GM12801 (cell line): ENCODE data around the gene NTN1.

Source experiments
- TF ChIP-seq, protein P1 (sequence below): IDR thresholded peaks from one replicate; pipeline ENCODE4 v1.5.1; 2011; ENCODE audit warnings: control low read depth; ENCODE audit not compliant: insufficient read length; ENCODE audit errors: extremely low read depth

NTN1 gene

DNA sequence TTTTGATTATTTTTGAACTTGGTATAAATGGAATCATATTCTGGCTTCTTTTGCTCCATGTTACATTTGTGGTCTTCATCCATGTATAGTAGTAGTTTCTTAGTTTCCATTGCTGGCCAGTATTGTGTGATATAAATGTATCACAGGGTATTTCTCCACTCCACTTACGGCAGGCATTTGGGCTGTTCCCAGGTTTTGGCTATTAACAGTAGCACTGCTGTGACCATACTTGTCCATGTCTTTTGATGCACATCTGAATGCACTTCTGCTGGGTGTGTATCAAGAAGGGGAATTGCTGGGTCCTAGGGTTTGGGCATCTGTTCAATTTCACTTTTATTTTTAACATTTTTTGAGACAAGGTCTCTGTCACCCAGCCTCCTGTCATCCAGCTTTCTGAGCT lies 13.9 kb downstream of the NTN1 start:
- TF ChIP-seq, protein P1, sequence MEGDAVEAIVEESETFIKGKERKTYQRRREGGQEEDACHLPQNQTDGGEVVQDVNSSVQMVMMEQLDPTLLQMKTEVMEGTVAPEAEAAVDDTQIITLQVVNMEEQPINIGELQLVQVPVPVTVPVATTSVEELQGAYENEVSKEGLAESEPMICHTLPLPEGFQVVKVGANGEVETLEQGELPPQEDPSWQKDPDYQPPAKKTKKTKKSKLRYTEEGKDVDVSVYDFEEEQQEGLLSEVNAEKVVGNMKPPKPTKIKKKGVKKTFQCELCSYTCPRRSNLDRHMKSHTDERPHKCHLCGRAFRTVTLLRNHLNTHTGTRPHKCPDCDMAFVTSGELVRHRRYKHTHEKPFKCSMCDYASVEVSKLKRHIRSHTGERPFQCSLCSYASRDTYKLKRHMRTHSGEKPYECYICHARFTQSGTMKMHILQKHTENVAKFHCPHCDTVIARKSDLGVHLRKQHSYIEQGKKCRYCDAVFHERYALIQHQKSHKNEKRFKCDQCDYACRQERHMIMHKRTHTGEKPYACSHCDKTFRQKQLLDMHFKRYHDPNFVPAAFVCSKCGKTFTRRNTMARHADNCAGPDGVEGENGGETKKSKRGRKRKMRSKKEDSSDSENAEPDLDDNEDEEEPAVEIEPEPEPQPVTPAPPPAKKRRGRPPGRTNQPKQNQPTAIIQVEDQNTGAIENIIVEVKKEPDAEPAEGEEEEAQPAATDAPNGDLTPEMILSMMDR, result no peak

DNA sequence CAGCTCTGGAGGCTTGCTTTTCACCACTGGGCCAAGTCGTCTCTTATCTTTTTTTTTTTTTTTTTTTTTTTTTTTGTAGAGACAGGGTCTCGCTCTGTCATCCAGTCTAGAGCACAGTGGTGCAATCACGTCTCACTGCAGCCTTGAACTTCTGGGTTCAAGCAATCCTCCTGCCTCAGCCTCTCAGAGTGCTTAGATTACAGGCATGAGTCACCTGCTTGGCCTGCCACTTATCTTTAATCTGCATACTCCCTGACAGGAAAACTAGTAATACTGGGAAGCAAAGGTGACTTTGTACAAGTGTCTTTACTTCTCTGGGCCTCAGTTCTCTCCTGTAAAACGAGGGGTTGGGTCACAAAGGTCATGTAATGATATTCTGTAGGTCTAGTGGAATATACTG lies 15.0 kb downstream of the NTN1 start:
- TF ChIP-seq, protein P1, result no peak

DNA sequence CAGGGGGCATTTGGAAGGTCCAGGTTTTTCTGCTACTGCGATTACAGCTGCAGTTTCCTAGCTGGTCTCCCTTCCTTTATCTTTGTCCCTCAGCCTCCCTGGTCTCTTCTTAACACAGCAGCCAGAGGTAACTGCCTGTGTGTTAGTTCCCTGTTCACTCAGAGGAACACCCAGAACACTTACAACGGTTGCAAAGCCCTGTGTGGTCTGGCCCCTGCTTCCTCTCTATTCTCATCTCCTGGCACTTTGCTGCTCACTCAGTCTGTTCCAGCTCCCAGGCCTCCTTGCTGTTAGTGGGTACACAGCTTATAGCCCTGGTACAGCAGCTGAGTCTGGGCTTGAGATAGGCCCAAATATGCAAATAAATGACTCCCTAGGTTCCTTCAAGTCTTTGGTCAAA lies 16.4 kb downstream of the NTN1 start:
- TF ChIP-seq, protein P1, result no peak

DNA sequence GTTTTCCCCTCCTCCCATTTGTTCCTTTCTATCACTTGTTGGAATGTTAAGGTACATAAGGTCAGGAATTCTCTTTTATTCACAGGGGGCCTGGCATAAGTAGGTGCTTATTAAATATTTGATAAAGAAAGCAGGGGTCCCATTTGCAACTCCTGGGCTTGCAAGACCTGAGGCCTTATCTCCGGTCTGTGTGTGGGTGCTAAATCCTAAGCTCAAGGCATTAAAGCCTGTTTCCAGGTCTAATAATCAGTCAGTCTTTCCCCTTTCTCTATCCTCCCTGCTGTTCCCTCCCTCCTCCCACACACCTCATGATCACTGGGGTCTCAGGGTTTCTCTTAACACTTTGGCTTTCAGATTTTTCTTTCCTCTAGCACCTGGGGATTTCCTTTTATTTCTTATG lies 17.1 kb downstream of the NTN1 start:
- TF ChIP-seq, protein P1, result no peak

DNA sequence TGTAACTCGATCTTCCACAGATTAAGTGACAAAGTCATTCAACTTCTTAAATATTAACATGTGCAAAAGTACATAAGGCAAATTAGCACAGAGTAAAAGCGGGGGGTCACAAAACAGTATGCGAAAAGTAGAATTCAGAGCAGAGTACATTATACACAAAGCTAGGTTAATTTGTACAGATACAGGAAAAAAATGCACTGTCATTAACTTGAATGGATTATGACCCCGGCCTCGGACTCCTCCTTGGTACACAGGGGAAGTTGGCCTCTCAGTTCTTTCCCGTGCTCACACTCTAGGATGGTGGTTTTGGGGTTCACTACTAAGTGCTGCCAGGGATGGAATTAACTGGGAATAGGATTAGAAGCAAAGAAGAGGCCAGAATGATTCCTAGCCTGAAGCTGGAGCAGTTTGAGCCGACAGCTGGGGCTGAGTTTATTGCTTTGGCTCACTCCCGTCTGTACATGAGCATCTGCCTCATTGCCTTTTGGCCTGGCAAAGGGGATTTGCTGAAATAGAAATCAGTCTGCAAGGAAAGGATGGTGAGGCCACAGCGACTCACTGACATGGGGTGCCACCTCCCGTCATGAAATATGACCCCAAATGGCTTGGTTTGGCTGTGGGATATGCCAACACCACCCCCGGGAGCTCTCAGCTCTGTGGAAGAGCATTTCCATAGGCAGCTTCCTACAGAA lies 23.6 kb downstream of the NTN1 start:
- TF ChIP-seq, protein P1, result no peak

DNA sequence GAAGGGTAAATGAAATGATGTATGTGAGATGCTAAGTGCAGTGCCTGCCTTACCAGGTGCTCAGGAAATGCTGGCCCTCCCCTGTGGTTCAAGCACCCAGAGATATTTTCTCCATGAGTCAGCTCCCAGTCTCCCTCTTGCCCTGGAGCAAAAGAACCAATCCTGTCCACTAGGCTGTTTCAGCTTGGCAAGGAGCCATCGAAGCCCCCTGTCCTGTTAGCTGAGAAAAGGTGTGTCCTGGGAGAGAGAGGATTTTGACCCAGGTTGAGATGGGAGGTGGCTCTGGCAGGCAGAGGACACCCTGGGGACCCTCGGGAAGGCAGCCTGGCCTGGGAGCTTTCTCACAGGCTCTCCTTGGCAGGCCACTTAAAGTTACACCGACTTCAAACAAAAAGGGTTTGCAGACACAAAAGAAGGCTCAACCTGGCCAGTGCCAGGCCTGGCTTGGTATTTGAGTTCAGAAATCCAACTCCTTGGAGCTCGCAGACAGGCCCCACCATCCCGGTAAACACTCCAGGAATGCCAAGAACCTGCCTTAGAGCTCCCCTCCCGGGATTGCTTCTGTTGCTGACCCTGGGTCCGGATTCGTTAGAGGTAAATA lies 29.6 kb downstream of the NTN1 start:
- TF ChIP-seq, protein P1, result no peak

DNA sequence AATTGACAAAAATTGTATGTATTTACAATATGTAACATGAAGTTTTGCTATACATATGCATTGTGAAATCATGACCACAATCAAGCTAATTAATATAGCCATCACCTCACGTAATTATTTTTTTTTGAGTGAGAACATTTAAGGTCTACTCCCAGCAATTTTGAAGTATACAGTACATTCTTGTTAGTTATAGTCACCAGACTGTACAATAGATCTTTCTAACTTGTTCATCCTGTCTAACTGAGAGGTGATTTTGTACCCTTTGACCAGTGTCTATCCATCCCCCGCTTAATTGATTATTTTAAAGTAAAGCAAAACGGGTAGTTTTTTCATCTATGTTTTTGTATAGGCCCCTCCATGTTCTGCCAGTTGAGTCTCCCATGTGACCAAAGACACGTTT lies 30.3 kb downstream of the NTN1 start:
- TF ChIP-seq, protein P1, result no peak
